ENCODE results near the gene GRID2. TPM values are rescaled to one million over a fixed set of nuclear protein-coding genes. Genes with fewer than 3 reads are reported as not detected.

The GRID2 gene
- total and polyA plus RNA-seq, 2 of the 4 experiments (the other 2 are of a cell fraction), result under 0.01 TPM; not detected in 1

- Histone ChIP-seq H4K91ac (ENCODE audit: insufficient read depth, low read depth, low read length) (no peak overlapping the region), H2AK9ac (replicated peaks; ENCODE audit: low read depth, low read length, poor library complexity) (no peak overlapping the region), H3K56ac (ENCODE audit: extremely low read depth, insufficient read depth, low read length) (no peak overlapping the region), H2BK15ac (ENCODE audit: low read depth, low read length) (no peak overlapping the region), H3K36me3 (ENCODE audit: control insufficient read depth, insufficient read depth, low read length) (no peaks in the 10 kb centered on the region), H3K27me3 (ENCODE audit: control insufficient read depth, insufficient read depth, low read length) (no peaks in the 10 kb centered on the region), H3K79me1 (ENCODE audit: low read depth in 1 of 2, low read length in 2 of 2) (no peaks in the 10 kb centered on the region), H2BK20ac (ENCODE audit: low read depth, low read length) (no peak overlapping the region), H3K4me2 (ENCODE audit: low read depth, low read length) (no peak overlapping the region), H3K4me1 (ENCODE audit: control insufficient read depth, insufficient read depth, low read length) (no peaks in the 10 kb centered on the region), H3K9ac (ENCODE audit: low read depth, low read length) (no peak overlapping the region), H3K4me3 (ENCODE audit: insufficient read depth, low read depth, low read length) (no peak overlapping the region), H2BK5ac (ENCODE audit: low read depth, low read length, poor library complexity, severe bottlenecking) (no peak overlapping the region), H2AFZ (replicated peaks; ENCODE audit: low read length, poor library complexity) (no peak overlapping the region), H4K8ac (ENCODE audit: low read depth in 2 of 2, low read length in 2 of 2) (no peak overlapping the region), H3K23ac (ENCODE audit: low read depth, low read length) (no peak overlapping the region), H2AK5ac (ENCODE audit: low read depth, low read length) (no peak overlapping the region), H3K27ac (ENCODE audit: insufficient read depth, low read length) (no peak overlapping the region), H3K14ac (replicated peaks; ENCODE audit: low read depth, low read length) (no peak overlapping the region), H3K4ac (ENCODE audit: low read depth, low read length) (no peak overlapping the region), H4K20me1 (ENCODE audit: insufficient read depth, low read length) (no peaks in the 10 kb centered on the region), H3K9me3 (ENCODE audit: control insufficient read depth, insufficient read depth, low read length) (no peaks in the 10 kb centered on the region), H4K5ac (ENCODE audit: low read depth, low read length) (no peak overlapping the region), H3K18ac (ENCODE audit: low read depth, low read length) (no peak overlapping the region), H2BK120ac (ENCODE audit: low read depth, low read length) (no peak overlapping the region), H3K9me1 (ENCODE audit: insufficient read depth, low read length) (no peaks in the 10 kb centered on the region)
- ChIA-PET CTCF (no interaction called here), POLR2A (ENCODE audit: unreplicated experiment) (no interaction called here)
- intact Hi-C loops (cut with micrococcal nuclease), result loop anchor here (1.0 kb wide), 1 partner anchor 27 kb away; no protein-coding TSS in a partner anchor
- ATAC-seq (ENCODE audit: low read depth) (no peak), DNase-seq (no peak)
- WGBS, 2 experiments (ENCODE audit: extremely low coverage in 2 of 2, insufficient read length in 1 of 2), result 20% methylated on average over 1 of the region's 1 CpG; no CpG with 5 or more reads in 1 of the 2 experiments
- no TSS peak for BruUV-seq (replicated peaks)
- TF ChIP-seq CHD1 (IDR thresholded peaks at IDR 0.05; ENCODE audit: low read depth, low read length) (no peak), MXI1 (IDR thresholded peaks at IDR 0.05; ENCODE audit: borderline replicate concordance, low read depth, low read length) (no peak), FOS (IDR thresholded peaks at IDR 0.05; ENCODE audit: low read depth, low read length) (no peak), NFE2L2 (IDR thresholded peaks at IDR 0.05; ENCODE audit: low read depth, low read length) (no peak), RCOR1 (IDR thresholded peaks at IDR 0.05; ENCODE audit: insufficient replicate concordance, low read length) (no peak), CTCF (conservative IDR thresholded peaks at IDR 0.05; ENCODE audit: low read depth, low read length) (no peak), MAZ (IDR thresholded peaks at IDR 0.05; ENCODE audit: borderline replicate concordance, low read depth, low read length) (no peak), USF2 (IDR thresholded peaks at IDR 0.05; ENCODE audit: low read depth, low read length) (no peak), RFX5 (IDR thresholded peaks at IDR 0.05; ENCODE audit: low read depth, low read length) (no peak), SMC3 (IDR thresholded peaks at IDR 0.05; ENCODE audit: low read depth, low read length) (no peak), ELK1 (IDR thresholded peaks at IDR 0.05; ENCODE audit: borderline replicate concordance, low read depth, low read length) (no peak), POLR2A (IDR thresholded peaks at IDR 0.05; ENCODE audit: low read depth, low read length) (no peak)
- in situ Hi-C loops (cut with MboI; ENCODE audit: low sequenced_read_pairs), result no loop called here
- dilution Hi-C loops (cut with HindIII; ENCODE audit: low sequenced_read_pairs, unreplicated experiment), result no loop called here
Observed at GRCh38 chr4:92488496-92488895, 184.7 kb downstream of the GRID2 start.
